Erythroblast (primary cell): Measurements from ENCODE around the gene FNDC7.
A peak's percentile ranks its signal among the peaks of the same experiment; 100 is the strongest.

Experiments used
- DNase-seq, 2 experiments: peaks; one replicate each; lab custom pipeline; 2025; lab: John Stamatoyannopoulos, UW
- GATA1 ChIP-seq: IDR thresholded peaks from 2 replicates; pipeline ENCODE4 v1.6.1; 2011; ENCODE audit warnings: low read depth, mild to moderate bottlenecking, control low read depth, low read length, moderate library complexity
- POLR2A ChIP-seq: IDR thresholded peaks from 2 replicates; pipeline ENCODE4 v1.6.1; 2011; ENCODE audit warnings: mild to moderate bottlenecking, low read length

Gene FNDC7

GRCh38 chr1:108742253-108742652 is 29.5 kb downstream of the FNDC7 start:
- no peak for DNase-seq
- TF ChIP-seq POLR2A (no peak), GATA1 (no peak)

GRCh38 chr1:108745980-108746381 is 33.3 kb downstream of the FNDC7 start:
- DNase-seq, result no peak
- no peak for TF ChIP-seq POLR2A

- TF ChIP-seq GATA1 (no peak), POLR2A (peak; percentile 98)
- peak; percentile 99 to 100 for DNase-seq
These were observed 33.9 kb downstream of the FNDC7 start, which contains the start of gene STXBP3 for GRCh38 chr1:108746382-108747170. Gene STXBP3 (plus strand): TSS chr1:108746674. CDS start chr1:108746738, 64 bp downstream.

- DNase-seq, result peak; percentile 86 to 91
- TF ChIP-seq GATA1, result no peak
- TF ChIP-seq POLR2A, result peak; percentile 59
These were observed 34.6 kb downstream of the FNDC7 start for GRCh38 chr1:108747171-108747850.

DNA sequence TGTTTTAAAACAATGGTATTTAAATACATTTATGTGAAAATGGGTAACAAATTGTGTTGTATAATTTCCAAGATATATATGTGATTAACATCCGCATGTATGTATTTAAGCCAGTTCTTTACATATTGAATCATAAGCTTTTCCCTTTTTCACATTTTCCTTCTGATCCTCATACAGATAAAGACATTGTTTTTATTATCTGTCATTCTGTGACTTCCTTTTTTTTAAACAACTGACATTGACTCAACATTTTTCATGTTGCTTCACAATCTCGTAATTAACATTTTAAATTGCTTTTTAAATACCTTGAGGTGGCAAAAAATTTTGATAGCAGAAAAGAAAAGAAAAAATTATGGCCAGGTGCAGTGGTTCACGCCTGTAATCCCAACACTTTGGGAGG is 35.2 kb downstream of the FNDC7 start:
- TF ChIP-seq GATA1, result no peak
- no peak for TF ChIP-seq POLR2A
- no peak for DNase-seq

GRCh38 chr1:108749081-108749480 is 36.4 kb downstream of the FNDC7 start:
- no peak for TF ChIP-seq GATA1
- no peak for TF ChIP-seq POLR2A
- DNase-seq, result no peak

DNA sequence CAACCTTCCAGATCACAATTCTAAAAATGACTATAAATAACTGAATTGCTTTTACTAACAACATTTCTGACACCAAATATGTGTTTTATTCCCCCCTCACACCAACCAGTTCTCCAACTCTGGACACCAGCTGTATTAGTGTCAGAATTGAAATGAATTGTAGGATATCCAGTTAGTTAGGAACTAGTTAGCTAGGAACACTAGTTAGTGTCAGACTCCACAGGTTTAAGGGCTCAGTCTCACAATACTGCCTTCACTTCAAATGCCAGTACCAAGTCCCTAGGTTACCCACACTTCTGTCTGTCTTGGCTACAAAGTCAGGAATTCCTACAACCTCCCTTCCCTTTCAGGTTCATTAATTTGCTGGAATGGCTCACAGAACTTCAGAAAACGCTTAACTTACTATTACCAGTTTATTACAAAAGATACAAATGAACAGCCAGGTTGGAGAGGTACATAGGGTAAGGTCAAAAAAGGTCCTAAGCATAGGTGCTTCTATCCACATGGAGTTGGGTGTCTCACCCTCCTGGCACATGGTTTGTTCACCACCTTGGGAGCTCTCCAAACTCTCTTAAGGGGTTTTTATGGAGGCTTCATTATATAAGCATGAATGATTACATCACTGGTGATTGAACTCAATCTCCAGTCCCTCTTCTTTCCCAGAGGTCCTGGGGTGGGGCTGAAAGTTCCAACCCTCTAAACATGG is 37.9 kb downstream of the FNDC7 start:
- TF ChIP-seq POLR2A, result no peak
- TF ChIP-seq GATA1, result no peak
- no peak for DNase-seq

DNA sequence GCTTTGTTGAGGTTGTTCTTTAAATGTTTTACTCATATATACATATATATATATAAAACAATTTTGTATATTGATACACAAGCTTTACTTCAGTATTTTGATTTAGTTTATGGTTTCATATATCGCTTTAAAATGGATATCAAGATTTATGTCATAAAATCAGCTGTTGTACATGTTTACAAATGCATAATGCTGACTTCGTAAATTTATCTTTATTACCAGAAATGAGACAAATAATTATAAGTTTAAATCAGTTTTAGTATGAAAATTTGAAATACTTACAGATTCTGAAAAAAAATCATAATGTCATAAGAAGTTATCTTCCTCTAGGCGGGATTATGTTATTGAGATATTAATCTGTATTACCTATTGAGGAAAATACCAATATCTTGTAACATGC is 40.7 kb downstream of the FNDC7 start:
- no peak for DNase-seq
- TF ChIP-seq POLR2A, result no peak
- TF ChIP-seq GATA1, result no peak

DNA sequence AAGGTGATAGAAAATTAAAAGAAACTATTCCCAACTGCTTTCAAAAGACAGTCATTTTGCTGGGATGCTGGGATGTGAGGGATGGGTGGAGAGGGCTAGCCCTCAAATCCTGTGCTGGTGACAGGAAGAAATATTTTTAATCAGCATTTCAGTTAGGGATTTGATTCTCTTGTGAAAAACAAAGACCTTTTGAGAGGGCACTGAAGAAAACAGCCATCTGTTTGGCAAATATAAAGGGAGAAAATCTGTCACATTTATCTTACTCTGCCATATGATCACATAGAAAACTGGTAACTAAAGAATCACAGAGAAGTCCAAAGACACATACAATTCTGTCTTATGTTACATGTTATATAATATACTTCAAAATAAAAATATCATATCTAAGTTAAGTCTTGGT is 46.1 kb downstream of the FNDC7 start:
- no peak for DNase-seq
- TF ChIP-seq POLR2A, result no peak

- no peak for TF ChIP-seq GATA1
- TF ChIP-seq POLR2A, result no peak
- no peak for DNase-seq
These were observed 54.4 kb downstream of the FNDC7 start for GRCh38 chr1:108767115-108767514.

DNA sequence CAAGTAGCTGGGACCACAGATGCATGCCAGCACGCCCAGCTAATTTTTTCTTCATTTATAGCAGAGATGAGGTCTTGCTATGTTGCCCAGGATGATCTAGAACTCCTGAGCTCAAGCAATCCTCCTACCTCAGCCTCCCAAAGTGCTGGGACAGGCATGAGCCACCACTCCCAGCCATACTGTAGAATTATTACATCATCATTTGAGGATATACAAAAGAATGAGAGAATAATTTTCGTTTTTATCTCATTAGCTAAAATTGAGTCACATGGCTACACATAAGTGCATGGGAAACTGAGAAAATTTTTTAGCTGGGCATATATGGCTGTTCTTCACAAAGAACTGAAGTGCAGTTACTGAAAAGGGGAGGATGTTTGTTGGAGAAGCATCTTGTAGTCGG is 55.0 kb downstream of the FNDC7 start:
- DNase-seq, result no peak
- TF ChIP-seq POLR2A (no peak), GATA1 (no peak)

DNA sequence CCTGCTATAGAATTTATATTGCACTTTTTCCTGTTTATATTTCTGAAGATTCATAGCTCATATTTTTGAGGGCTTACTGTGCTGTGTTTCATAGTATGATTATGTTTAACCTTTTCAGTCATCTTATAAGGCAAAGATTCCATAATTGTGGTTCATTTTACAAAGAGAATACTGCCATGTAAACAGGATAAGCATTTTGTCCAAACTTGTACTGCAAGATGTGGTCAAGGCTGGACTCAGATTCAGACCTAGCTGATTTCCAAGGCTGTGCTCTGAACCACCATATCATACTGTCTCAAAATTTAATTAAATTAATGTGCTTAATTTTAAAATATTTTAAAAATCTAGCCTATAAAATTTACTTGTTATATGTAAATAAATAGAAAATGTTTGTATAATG is 65.1 kb downstream of the FNDC7 start:
- no peak for DNase-seq
- no peak for TF ChIP-seq POLR2A
- no peak for TF ChIP-seq GATA1

GRCh38 chr1:108779455-108779854 is 66.7 kb downstream of the FNDC7 start:
- no peak for TF ChIP-seq GATA1
- TF ChIP-seq POLR2A, result no peak
- no peak for DNase-seq
